Measurements from ENCODE around the gene PYM1.

DNA sequence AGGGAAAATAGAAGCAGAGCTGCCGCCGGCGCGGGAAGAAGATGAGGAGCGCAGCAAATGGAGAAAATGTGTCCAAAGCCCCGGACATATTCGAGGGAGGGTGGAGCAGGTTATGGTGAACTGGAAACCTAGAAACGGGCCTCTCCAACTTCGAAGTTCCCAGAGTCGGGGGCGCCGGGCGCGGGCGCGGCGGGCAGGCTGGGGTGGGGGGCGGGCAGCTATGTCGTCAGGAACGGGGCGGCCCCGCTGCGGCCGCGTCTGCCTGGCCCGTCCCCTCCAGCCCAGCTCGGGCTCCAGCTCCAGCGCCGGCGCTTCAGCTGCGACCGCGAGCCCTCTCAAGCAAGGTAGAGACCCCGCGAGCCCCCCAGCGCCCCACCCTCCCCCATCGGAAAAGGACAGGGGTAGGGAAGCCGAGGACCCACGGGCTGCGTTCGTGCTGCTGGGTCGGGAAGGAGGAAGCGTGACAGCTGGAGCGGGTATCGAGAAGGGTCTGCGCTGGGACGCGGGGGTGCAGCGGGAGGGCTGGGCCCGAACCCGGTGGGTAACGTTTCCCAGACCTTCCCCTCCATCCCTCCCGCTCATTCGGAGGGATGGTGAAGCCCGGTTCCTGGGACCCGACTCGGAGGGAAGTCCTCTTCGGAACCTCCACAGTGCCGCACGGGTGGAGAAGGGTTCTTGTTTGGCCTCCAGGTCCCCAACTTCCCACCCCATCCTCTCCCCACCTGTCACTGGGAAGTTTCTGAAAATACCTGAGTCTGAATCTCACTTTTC is 4.3 kb upstream of the PYM1 start:
- TF ChIP-seq EZH2phosphoT487 (IDR thresholded peaks at IDR 0.05; ENCODE audit: borderline replicate concordance) (no peak), POLR2A (IDR thresholded peaks at IDR 0.05; ENCODE audit: borderline replicate concordance, extremely low read depth, insufficient read depth, insufficient read length) (no peak), CEBPB (IDR thresholded peaks at IDR 0.05; ENCODE audit: low read depth) (no peak), POLR2AphosphoS5 (IDR thresholded peaks at IDR 0.05; ENCODE audit: low read depth, low read length) (peak; percentile 57)
- TF ChIP-seq, protein P1, sequence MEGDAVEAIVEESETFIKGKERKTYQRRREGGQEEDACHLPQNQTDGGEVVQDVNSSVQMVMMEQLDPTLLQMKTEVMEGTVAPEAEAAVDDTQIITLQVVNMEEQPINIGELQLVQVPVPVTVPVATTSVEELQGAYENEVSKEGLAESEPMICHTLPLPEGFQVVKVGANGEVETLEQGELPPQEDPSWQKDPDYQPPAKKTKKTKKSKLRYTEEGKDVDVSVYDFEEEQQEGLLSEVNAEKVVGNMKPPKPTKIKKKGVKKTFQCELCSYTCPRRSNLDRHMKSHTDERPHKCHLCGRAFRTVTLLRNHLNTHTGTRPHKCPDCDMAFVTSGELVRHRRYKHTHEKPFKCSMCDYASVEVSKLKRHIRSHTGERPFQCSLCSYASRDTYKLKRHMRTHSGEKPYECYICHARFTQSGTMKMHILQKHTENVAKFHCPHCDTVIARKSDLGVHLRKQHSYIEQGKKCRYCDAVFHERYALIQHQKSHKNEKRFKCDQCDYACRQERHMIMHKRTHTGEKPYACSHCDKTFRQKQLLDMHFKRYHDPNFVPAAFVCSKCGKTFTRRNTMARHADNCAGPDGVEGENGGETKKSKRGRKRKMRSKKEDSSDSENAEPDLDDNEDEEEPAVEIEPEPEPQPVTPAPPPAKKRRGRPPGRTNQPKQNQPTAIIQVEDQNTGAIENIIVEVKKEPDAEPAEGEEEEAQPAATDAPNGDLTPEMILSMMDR (IDR thresholded peaks at IDR 0.05 in 2 of 3, conservative IDR thresholded peaks at IDR 0.05 in 1 of 3; ENCODE audit: borderline replicate concordance in 1 of 3, insufficient read depth in 1 of 3, low read depth in 2 of 3, low read length in 2 of 3) = no peak
- TF ChIP-seq, protein P2, sequence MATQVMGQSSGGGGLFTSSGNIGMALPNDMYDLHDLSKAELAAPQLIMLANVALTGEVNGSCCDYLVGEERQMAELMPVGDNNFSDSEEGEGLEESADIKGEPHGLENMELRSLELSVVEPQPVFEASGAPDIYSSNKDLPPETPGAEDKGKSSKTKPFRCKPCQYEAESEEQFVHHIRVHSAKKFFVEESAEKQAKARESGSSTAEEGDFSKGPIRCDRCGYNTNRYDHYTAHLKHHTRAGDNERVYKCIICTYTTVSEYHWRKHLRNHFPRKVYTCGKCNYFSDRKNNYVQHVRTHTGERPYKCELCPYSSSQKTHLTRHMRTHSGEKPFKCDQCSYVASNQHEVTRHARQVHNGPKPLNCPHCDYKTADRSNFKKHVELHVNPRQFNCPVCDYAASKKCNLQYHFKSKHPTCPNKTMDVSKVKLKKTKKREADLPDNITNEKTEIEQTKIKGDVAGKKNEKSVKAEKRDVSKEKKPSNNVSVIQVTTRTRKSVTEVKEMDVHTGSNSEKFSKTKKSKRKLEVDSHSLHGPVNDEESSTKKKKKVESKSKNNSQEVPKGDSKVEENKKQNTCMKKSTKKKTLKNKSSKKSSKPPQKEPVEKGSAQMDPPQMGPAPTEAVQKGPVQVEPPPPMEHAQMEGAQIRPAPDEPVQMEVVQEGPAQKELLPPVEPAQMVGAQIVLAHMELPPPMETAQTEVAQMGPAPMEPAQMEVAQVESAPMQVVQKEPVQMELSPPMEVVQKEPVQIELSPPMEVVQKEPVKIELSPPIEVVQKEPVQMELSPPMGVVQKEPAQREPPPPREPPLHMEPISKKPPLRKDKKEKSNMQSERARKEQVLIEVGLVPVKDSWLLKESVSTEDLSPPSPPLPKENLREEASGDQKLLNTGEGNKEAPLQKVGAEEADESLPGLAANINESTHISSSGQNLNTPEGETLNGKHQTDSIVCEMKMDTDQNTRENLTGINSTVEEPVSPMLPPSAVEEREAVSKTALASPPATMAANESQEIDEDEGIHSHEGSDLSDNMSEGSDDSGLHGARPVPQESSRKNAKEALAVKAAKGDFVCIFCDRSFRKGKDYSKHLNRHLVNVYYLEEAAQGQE (IDR thresholded peaks at IDR 0.05; ENCODE audit: low read depth) = no peak

All from HCT116 (cell line).